GM19099 (cell line): ENCODE results near the gene CBLC.

Source experiments
- POLR2A ChIP-seq: IDR thresholded peaks from 3 replicates; pipeline ENCODE4 v1.6.1; 2011; ENCODE audit warnings: low read depth; ENCODE audit not compliant: insufficient read length; ENCODE audit errors: extremely low read depth

Gene CBLC

DNA sequence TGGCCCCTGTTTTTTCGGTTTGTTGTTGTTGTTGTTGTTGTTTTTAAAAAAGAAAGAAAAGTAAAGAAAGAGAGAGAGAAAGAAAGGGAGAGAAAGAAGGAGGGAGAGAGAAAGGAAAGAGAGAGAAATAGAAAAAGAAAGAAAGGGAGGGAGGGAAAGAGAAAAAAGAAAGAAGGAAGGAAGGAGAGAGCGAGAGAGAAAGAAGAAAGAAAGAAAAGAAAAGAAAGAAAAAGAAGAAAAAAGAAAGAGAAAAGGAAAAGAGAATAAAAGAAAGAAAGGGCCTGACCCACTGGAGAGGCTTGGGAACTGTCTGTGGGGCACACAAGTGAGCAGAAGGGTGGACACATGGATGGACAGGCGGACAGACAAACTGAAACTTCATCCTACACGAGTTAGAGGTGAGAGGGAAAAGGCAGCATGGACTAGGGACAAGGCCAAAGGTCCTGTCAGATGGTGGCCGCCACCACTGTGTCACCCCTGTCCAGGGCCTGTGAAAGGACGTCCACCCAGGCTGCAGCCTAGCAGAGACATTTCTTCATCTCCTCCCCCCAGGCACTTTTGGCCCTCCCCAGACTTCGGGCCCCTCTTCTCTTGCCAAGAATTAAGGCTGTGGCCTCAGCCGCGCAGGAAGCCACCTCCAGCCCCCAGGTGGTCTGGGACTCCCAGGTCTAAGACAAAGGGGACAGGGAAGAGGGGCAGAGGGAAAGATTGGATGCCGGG, 22.1 kb downstream of the CBLC start:
- TF ChIP-seq POLR2A: no peak

- no peak for TF ChIP-seq POLR2A
Observed at GRCh38 chr19:44800461-44800860, 22.8 kb downstream of the CBLC start.

DNA sequence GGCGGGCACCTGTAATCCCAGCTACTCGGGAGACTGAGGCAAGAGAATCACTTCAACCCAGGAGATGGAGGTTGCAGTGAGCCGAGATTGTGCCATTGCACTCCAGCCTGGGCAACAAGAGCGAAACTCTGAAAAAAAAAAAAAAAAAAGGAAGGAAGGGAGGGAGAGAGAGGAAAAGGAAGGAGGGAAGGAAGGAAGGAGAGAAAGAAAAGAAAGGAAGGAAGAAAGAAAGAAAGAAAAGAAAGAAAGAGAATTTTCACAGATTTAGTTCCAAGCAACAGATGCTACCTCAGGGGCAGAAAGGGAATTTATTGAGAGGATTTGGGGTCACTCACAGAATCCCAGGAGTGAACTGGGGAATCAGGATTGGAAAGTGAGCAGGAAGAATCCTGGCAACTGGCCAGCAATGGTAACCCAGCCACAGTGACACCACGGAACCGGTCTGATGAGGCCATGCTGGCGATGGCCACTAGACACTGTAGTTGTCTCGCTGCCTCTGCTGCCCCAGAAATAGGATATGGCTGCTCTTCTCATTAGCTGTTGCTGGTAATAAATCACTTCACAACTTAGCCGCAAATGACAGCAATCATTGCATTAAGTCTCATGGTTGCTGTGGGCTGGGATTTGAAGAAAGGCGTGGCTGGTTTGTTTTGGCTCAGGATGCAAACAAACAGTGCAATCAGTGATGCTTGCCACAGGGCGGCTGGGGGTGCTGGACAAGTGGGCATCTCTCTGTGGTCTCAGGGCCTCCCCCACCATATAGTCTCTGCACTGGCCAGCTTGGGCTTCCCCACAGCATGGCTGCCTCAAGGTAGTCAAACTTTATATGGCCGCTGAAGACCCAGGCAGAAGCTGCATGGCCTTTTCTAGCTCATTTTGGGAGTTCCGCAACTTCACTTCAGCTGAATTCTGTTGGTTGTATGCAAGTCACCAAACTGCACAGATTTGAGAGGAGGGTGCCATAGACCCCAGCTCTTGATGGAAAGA, 26.0 kb downstream of the CBLC start:
- TF ChIP-seq POLR2A: no peak

GRCh38 chr19:44806291-44806690, 28.6 kb downstream of the CBLC start:
- no peak for TF ChIP-seq POLR2A

DNA sequence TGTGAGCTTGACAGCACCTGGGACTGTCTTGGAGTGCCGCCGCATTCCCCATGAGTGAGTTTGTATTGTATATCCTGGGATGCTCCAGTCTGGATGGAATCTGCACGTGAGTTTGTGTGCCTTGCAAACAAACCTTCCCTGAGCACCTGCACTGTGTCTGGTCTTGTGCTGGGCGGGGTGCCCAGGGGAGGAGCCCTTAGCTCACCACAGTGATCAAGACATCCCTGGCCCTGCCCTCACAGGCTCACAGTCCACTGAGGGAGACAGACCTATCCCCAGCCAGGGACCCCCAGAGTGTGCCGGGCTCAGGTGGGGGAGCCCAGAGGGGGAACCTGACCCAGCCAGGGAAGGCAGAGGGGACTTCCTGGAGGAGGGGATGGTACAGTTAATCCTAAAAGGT, 29.5 kb downstream of the CBLC start:
- TF ChIP-seq POLR2A: no peak

DNA sequence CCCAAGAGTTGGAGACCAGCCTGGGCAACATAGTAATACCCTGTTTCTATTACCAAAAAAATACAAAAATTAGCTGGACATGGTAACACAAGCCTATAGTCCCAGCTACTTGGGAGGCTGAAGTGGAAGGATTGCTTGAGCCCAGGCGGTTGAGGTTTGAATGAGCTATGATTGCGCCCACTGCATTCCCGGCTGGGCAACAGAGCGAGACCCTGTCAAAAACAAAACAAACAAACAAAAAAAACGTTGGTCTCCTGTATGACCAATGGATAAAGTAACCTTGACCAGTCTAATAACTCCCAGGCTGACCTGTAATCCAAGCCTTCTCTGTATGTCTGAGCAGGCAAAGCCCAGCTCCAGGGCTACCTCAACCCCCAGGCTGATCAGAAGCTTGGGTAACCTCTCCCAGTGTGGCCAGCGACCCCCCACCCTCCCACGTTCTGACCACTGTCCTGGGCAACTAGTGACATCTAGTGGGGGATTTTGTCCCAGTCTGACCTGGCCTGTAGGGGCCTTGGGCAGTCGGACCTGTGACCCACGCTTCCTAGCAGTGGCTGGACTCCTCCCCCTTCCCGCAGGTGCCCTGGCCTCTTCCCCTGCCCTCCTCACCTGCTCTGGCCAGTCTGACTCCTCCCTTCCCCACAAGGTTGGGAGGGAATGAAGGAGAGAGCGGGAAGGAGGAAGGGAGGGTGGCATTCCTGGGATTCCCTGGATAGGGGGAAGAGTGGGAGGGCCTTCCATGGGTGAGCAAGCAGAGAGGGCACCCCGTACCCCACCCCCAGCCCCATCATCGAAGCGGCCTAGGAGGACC, 30.2 kb downstream of the CBLC start:
- no peak for TF ChIP-seq POLR2A

DNA sequence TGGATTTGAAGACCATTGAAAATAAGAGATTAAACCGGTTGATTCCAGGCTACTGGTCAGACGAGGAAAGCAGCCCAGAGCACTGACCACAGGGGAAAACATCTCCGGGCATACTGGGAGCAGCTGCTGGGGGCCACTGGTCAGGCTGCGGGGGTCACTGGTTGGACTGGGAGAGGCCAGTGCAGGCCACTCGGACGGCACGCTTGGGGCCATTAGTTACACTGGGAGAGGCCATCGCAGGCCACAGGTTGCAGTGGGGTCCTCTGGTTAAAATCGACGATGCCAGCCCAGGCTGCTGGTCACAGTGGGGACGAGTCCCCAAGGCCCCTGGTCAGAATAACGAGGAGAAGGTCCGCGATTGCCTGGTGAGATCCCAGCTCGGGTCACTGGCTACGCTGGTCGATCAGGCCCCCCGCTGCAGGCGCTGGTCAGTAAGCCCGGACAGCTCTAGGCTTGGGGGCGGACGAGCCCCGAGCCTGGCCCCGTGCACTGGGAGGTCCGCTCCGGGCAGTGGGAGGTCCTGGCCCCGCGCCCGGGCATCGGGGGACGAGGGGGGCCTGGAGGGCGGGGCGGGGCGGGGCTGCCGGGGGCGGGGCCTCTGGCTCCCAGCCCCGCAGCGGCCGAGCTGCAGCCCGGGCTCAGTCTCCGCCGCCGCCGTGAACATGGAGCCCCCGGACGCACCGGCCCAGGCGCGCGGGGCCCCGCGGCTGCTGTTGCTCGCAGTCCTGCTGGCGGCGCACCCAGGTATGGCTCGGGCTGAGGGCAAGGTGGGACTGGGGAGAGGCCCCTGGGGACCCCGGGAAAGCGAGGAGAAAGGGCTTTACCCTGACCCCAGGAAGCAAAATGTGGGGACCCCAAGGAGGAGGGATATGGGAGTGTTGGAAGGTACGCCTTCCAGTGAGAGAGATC, 31.0 kb downstream of the CBLC start, which contains the start of gene BCAM:
Gene BCAM, plus strand, starts transcription at position 641 of the 909 bp plus-strand sequence. Its CDS starts 22 bp downstream, at position 663.
- no peak for TF ChIP-seq POLR2A

DNA sequence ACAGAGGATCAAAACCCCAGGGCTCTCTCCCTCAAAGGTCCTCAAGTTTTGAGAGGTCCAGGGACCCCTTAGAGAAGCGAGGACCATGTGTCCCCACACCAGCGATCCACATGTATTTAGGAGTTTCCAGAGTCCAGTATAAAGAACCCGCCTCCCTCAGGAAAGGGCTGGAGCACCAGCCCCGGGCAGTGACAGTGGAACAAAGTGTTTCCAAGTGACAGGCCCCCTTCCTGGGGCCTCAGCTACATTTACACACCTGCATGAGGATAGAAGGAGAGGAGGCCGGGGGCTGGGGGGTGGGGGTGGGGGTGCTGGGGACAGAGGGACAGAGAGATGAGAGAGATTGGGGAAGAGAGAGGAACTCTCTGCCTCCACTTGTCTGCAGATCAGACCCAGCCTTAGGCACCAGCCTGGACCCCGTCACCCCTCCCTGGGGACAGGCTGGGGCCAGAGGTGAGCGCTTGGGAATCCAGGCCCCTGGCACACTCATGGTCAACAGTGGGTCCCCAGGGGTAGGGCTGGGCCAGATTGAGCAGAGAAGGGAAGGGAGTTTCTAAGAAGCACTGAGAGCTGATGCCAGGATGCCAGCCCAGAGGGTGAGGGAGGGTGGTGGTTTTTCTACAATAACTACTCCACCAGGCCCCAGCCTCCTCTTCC, 32.0 kb downstream of the CBLC start:
- no peak for TF ChIP-seq POLR2A

DNA sequence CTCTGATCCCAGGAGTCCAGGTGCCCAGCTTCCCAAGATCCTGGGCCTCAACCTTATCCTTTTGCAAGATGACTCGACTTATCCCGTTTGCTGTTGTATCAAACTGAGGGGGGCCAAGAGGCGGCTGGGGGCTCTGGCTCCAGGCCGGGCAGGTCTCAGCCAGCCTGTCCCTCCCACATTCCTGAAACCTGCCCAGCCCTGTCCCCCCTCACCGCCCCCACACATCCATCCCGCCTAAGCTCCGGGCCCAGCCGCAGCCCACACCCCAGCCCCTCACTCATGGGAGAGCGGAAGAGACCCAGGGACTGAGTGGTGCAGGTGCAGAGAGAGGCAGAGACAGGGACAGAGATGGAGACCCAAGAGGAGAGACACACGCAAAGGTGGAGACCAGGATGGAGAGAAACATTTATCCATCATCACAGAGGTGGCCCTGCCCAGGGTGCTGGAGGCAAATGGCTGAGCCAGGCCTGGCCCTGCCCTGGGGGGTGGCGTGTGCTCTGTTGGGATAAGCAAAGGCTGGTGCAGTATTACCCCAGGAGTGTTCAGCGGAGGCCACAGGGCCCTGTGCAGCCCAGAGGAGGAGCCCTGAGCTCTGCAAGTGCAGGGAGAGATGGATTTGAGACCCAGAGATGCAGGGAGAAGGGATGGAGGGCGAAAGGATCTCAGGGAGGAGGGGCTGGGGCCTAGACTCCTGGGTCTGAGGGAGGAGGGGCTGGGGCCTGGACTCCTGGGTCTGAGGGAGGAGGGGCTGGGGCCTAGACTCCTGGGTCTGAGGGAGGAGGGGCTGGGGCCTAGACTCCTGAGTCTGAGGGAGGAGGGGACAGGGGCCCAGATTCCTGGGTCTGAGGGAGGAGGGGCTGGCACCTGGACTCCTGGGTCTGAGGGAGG, 32.8 kb downstream of the CBLC start:
- TF ChIP-seq POLR2A: no peak

GRCh38 chr19:44811122-44811419, 33.4 kb downstream of the CBLC start:
- no peak for TF ChIP-seq POLR2A

- TF ChIP-seq POLR2A: no peak
Observed at GRCh38 chr19:44812142-44812718, 34.5 kb downstream of the CBLC start.

DNA sequence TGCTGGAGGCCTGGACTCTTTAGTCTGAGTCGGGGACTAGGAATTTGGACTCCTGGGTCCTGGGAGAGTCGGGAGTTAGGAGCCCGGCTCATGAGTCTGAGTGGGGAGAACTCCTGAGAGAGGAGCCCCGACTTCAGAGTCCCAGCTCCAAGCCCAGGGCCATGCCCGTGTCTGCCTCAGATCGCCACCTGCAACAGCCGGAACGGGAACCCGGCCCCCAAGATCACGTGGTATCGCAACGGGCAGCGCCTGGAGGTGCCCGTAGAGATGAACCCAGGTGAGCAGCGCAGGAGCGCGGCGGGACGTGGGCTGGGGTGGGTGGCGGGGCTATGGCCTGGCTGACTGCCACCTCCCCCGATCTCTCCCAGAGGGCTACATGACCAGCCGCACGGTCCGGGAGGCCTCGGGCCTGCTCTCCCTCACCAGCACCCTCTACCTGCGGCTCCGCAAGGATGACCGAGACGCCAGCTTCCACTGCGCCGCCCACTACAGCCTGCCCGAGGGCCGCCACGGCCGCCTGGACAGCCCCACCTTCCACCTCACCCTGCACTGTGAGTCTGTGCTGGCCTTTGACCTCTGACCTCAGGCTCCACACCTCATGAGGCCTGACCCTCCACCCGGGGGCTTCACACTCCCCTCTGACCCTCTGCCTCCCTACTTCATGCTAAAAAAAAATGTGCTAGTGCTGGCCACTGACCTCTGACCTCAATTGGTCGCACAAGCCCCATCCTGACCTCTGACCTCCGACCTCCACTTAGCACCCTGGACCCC, 35.6 kb downstream of the CBLC start:
- no peak for TF ChIP-seq POLR2A
